AML-193 (cell line): Measurements from ENCODE around the gene STN1.
A peak's percentile ranks its signal among the peaks of the same experiment; 100 is the strongest.
"Not testable (repeated sequence)": the region's sequence is repeated elsewhere in the genome, so short reads cannot be mapped to it uniquely, and the experiment has no call there.

Experiments used
- DNase-seq, 2 experiments: peaks; one replicate each; lab custom pipeline; 2025; lab: John Stamatoyannopoulos, UW

Gene STN1

DNA sequence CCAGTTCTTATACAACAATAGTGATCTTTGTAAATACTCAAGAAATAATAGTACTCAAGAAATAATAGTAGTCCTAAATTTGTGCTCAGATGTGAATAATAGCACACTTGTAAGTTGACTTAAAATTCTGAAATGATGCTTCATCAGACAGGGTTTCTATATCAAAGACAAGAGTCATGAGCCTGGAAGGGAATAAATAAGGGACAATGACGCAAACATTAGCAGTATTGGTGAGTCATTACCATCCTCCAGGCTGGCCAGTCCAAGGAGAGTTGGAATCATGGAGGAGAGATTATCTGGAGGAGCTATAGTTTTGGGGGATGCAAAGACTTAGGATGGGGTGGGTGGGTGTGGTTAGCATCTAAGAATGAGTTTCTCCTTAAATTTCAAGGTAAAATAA is 56.5 kb downstream of the STN1 start:
- DNase-seq, result no peak

GRCh38 chr10:103859161-103860086 is 58.6 kb downstream of the STN1 start:
- DNase-seq, result peak; percentile 60 to 63

DNA sequence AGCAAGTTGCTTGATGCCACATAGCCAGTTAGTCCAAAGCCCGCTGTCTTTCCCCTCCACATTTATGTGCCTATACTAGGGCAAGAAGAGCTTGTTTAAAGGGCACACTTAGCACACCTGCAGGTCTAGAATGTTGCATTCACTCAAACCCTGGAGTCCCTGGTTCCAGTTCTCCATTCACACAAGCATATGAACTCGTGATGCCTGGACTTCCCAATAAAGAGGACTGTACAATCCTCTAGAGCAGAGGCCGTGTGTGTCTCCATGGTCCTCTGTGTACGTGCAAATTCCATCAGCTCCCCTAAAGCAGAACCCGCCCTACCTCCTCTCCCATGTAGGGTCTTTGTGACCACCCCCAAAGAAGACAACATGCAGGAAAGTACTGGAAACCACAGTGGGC is 59.6 kb downstream of the STN1 start:
- DNase-seq, result no peak

DNA sequence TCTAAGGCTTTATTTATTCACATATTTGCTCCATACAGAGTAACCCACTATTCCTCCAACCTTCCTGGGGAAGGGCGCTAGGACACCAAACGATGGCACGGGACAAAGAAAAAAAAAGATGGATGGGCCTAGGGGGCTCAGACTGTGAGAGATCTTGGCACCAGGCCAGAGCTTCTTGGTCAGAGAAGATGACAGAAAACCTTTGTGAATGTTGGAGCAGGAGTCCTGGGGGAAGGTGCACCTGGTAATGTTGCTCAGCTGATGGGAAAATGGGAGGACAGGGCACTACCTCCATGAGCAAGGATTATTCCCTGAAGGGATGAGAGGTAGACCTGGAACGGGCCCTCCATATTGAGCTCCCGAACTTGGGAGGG is 61.2 kb downstream of the STN1 start:
- no peak for DNase-seq

- peak; percentile 47 to 53 for DNase-seq
Measured at GRCh38 chr10:103855852-103856796, 61.9 kb downstream of the STN1 start.

- peak in 1 of 2 experiments; percentile 4 for DNase-seq
Measured at GRCh38 chr10:103855424-103855823, 62.6 kb downstream of the STN1 start, which contains the start of gene SH3PXD2A. Gene SH3PXD2A (minus strand): TSS chr10:103855576. CDS start chr10:103855266, 310 bp downstream.

- no peak for DNase-seq
Measured at GRCh38 chr10:103854686-103855391, 63.1 kb downstream of the STN1 start.

- DNase-seq, result peak in 1 of 2 experiments; percentile 38
Measured at GRCh38 chr10:103854265-103854685, 63.7 kb downstream of the STN1 start.

DNA sequence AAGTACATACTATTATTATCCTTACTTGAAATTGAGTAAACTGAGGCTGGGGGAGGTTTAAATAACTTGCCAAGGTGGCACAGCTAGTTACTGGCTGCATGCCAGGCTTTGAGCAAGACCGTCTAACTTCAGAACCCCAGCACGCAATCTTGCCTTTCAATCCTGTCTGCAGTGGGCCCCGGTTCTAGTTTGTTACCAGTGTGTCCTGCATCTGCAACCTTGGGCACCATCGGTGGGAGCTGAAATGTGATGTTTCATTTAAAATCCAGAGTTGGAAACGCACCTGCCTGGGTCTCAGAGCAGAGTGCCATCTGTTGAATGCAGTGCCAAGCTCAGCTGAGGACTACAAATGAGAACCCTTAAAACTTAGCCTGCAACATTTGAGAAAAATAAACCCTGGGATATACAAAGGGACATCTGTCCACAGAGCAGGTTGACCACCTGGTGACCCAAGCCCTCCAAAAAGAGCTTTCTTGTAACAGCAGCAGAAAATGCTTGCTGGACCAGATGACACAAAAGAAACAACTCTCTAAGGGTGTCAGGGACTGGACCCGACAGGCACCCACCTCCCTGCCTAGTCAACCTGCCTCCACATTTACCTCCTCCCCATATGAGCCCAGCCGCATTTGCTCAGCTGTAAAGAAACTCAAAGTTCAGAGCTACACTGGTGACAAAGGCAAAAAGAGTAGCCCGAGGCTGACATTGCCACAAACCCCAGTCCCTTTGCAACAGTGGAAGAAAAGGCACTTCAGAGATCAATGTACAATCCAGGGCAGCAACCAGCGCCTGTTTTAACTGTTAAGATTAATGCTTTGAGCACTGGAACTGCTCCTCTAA is 64.3 kb downstream of the STN1 start:
- no peak for DNase-seq

DNA sequence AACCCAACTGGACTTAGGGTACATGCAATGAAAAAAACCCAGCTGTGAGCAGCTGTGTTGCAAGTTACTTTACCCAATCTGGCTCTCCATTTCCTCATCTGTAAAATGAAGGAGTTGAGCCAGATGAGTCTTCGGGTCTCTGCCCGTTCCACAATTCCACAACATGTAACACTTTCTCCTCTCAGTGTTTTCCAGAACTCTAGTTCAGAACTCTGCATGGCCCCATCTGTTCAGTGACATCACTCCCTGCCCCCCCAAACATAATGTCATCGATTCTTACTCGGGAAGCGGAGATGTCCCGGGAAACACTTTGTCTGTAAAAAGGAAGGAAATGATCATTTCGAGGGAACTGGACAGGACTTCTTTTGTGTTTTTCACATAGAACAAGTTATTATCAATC is 65.1 kb downstream of the STN1 start:
- peak; percentile 31 to 48 for DNase-seq

GRCh38 chr10:103852189-103852711 is 65.7 kb downstream of the STN1 start:
- no peak for DNase-seq

DNA sequence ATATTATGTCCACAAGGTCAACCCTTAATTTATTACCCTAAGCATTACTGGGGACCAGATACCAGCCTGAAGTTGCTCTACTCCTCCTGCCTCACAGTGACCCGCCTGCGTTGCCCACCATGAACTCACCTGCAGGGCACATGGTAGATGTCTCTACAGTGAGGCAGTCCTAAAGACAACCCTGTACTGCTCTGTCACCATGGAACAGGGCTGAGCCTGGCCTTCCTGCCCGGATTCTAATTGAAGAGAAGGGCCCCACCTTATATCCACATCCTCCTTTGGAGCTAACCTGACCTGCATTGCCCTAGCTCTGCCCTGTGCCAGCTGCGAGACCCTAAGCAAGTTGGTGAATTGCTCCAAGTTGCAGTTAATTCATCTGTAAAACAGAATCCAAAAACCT is 66.7 kb downstream of the STN1 start:
- DNase-seq, result no peak

DNA sequence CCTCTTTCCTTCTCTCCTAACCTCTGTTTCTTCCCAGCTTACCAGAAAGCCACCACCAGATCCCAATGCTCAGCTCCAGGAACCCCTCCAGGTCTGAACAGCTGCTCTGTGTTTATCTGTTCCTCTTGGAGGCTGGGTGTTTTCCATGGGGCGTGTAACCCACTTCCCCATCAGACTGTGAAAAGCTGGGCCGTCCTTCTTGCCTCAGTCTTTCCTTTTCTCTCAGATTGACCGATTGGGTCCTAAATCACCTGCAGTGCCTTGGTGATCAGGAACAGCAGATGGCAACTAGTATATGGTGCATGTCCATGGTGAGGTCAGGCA is 67.5 kb downstream of the STN1 start:
- DNase-seq, result no peak

- peak; percentile 73 to 75 for DNase-seq
Measured at GRCh38 chr10:103849880-103850571, 68.0 kb downstream of the STN1 start.

- no peak for DNase-seq
Measured at GRCh38 chr10:103849212-103849877, 68.6 kb downstream of the STN1 start.

DNA sequence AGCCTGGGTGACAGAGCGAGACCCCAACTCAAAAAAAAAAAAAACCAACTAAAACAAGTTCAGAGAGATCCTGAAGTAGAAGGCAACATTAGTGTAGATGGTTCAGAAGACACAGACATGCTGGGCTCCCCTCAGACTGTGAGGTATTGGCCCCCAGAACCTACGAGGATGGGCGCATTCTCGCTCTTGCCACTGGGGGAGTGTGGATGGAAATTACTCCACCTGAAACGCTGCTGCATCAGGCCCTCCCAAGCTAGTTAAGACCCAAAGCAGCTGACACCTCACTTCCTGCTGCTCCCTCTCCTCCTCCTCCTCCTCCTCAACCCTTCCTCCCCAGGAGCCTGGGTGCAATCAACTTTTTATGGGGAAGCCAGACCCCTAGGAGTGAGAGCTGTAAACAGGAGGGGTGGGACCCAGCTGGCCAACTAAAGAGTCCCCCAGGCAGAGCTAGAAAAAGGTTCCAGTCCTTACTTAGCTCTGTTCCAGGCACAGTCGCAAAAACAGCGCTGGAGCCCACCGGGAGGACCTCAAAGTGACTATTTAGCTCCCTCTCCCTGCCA is 70.0 kb downstream of the STN1 start:
- DNase-seq, result no peak

DNA sequence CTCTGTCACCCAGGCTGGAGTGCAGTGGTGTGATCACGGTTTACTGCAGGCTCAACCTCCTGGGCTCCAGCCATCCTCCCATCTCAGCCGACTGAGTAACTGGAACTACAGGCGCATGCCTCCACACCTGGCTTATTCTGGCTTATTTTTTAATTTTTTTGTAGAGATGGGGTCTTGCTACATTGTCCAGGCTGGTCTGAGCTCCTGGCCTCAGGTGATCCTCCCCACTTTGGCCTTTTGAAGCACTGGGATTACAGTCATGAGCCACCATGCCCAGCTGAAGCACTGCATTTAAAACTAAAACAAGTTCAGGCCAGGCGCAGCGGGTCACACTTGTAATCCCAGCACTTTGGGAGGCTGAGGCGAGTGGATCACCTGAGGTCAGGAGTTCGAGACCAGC is 70.6 kb downstream of the STN1 start:
- DNase-seq, result no peak

DNA sequence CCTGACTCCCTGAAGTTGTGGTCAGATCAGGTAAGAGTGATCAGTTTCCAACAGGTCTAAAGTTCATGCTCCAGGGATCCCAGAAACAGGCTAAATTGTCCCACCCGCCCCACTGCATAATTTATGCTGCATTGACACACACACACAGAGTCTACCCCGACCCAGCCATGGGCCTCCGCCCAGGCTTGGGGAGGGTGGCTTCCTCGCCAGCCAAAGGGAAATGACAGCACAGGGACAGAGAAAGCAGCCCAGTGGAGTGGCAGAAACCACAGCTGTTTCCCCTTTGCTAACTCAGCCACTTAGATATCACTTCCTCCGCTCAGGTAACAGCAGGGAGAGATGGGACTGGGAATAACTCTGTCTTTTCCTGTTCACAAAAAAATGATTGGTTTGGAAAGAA is 72.0 kb downstream of the STN1 start:
- peak; percentile 53 to 64 for DNase-seq

GRCh38 chr10:103845346-103845745 is 72.6 kb downstream of the STN1 start:
- DNase-seq, result not testable (repeated sequence)
